BE2C (cell line): ENCODE data around the gene CLSTN2.

Source experiments
- DNase-seq: peaks from one replicate; pipeline ENCODE4 v3.0.0-alpha.2; 2020
- H3K27me3 ChIP-seq: fragments of 250-450 bp; sonication (Bioruptor Pico); 2 replicates; pipeline ENCODE4 v1.5.1; 2020; ENCODE audit warnings: mild to moderate bottlenecking
- H3K36me3 ChIP-seq: fragments of 250-450 bp; sonication (Bioruptor Pico); 2 replicates; pipeline ENCODE4 v1.5.1; 2020; ENCODE audit warnings: mild to moderate bottlenecking
- H3K4me1 ChIP-seq: fragments of 250-450 bp; sonication (Bioruptor Pico); 2 replicates; pipeline ENCODE4 v1.5.1; 2020
- H3K4me3 ChIP-seq: 2 replicates; pipeline ENCODE4 v1.5.1; 2011; ENCODE audit warnings: low read depth, low read length
- H3K9me3 ChIP-seq: fragments of 250-450 bp; sonication (Bioruptor Pico); 2 replicates; pipeline ENCODE4 v1.5.1; 2020
- CTCF ChIP-seq: IDR thresholded peaks from 2 replicates; pipeline ENCODE4 v1.5.1; 2012; ENCODE audit warnings: mild to moderate bottlenecking, low read depth, low read length

Gene CLSTN2

DNA sequence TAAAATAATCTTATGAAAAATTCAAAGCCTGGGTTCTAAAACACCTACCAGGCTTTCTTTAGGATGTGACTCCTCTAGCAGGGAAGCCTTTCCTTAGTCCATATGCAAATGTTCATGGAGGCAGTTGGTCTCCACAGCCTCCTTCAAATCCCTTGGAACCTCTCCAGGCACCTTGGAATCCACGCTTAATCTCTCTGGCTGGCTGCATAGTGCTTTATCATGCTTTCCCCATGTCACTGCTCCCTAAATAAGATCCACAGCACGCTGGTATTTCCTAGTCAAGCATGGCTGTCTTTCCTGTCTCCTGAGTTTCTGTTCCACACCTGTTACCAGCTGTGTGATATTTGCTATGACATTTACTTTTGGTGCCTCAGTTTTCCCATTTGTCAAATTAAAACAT is 71.3 kb downstream of the CLSTN2 start:
- no peak for TF ChIP-seq CTCF
- no peak for DNase-seq
- H3K27me3 ChIP-seq: no peaks in the 10 kb centered on the region
- H3K36me3 ChIP-seq: no peaks in the 10 kb centered on the region
- H3K9me3 ChIP-seq: no peaks in the 10 kb centered on the region
- no peak overlapping the region for H3K4me3 ChIP-seq
- H3K4me1 ChIP-seq: peaks cover 25% of the 10 kb centered on the region

DNA sequence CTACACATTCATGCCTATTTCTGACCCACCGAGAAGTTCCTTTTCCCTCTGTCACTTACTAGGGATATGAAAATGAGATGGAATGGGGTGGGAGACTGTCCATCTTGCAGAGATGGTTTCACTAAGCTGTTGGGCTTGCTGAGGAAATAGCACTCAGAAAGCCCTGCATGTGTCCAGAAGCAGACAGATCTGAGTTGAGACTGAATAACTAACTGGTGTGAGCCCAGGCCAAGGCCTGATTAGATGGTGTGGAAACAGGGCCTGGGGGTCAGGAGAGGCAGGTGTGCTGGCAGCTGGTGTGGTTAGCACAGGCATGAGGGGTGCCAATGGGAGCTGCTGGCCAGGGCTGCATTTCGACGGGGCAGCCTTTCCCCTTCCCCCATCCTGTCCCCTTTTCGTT is 72.1 kb downstream of the CLSTN2 start:
- Histone ChIP-seq H3K27me3 (no peaks in the 10 kb centered on the region), H3K4me1 (peaks cover 25% of the 10 kb centered on the region), H3K4me3 (no peak overlapping the region), H3K9me3 (no peaks in the 10 kb centered on the region), H3K36me3 (no peaks in the 10 kb centered on the region)
- no peak for DNase-seq
- TF ChIP-seq CTCF: no peak

DNA sequence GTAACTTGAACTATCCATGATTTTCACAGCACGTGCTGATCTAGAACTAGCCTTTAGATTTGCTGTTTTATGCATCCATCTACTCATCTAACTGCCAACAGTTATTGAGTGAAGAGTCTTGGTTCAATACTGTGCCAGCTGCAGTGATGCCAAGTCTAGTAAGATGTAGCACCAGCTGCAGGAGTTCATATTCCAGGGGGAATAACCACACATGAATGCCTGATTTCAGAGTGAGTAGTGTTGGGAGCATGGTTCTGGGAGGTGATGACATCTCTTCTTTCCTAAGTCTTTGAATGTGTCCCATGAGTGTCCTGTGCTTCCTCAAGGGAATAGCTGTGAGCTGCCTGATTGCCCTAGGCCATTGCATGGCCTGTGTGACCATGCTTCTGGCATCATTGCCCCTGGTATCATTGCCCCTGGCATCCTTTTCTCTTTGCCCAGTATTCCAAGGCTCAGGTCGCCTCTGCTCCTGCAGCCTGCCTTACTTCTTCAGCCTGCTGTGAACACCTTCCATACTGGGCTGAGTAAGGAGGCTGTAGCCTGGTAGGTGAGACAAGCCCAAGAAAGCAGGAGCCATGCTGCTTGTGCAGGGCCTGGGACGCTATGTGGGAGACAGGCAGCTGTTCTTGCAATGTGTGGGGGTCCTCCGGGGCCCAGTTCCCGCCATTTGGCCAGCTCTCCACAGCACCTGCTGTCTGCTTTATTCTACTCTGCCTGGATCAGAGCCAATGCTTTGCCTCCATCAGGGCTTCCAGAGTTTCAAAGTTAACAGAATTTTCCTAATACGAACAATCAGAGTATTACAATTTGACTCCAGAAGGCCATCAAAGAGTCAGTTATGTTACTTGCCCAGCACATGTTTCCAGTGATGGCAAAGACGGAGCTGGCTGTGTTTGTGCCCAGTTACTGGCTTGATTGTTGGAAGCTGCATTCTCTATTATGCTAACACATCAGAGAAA is 73.2 kb downstream of the CLSTN2 start:
- H3K9me3 ChIP-seq: no peaks in the 10 kb centered on the region
- H3K4me3 ChIP-seq: no peak overlapping the region
- no peaks in the 10 kb centered on the region for H3K27me3 ChIP-seq
- peaks cover 25% of the 10 kb centered on the region for H3K4me1 ChIP-seq
- no peak for TF ChIP-seq CTCF
- DNase-seq: peak; percentile 45
- H3K36me3 ChIP-seq: no peaks in the 10 kb centered on the region

GRCh38 chr3:140010391-140010790 is 75.4 kb downstream of the CLSTN2 start:
- Histone ChIP-seq H3K4me3 (no peak overlapping the region), H3K9me3 (no peaks in the 10 kb centered on the region), H3K27me3 (no peaks in the 10 kb centered on the region), H3K36me3 (no peaks in the 10 kb centered on the region), H3K4me1 (peaks cover 25% of the 10 kb centered on the region)
- no peak for TF ChIP-seq CTCF
- DNase-seq: no peak

DNA sequence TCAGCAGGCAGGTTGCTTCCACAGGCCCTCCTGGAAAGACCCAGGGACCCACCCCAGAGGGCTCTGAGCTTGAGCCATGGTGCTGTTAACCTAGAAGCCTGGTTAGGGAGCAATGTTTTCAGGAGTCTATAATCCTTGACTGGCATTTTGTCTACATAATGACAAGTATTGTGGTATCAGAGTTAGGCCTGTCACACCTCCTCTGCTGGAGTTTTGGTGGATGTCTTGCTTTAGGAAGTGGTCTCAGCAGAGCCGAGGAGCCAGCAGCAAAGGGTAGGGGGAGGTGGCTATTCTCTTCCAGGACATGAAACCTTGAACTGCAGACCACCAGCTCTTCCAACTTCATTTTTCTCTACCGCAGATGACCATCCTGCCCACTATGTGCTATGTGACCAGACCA is 76.1 kb downstream of the CLSTN2 start:
- H3K36me3 ChIP-seq: no peaks in the 10 kb centered on the region
- H3K27me3 ChIP-seq: no peaks in the 10 kb centered on the region
- DNase-seq: no peak
- no peaks in the 10 kb centered on the region for H3K9me3 ChIP-seq
- peaks cover 25% of the 10 kb centered on the region for H3K4me1 ChIP-seq
- TF ChIP-seq CTCF: no peak
- H3K4me3 ChIP-seq: no peak overlapping the region

GRCh38 chr3:140011611-140012277 is 76.8 kb downstream of the CLSTN2 start:
- no peak for TF ChIP-seq CTCF
- no peaks in the 10 kb centered on the region for H3K27me3 ChIP-seq
- H3K4me1 ChIP-seq: peaks cover 21% of the 10 kb centered on the region
- no peak overlapping the region for H3K4me3 ChIP-seq
- no peaks in the 10 kb centered on the region for H3K36me3 ChIP-seq
- no peaks in the 10 kb centered on the region for H3K9me3 ChIP-seq
- no peak for DNase-seq
